Measurements from ENCODE around the gene EAF2. TPM values are rescaled to one million over a fixed set of nuclear protein-coding genes. Genes with fewer than 3 reads are reported as not detected.

Gene EAF2
- total and polyA plus RNA-seq, 2 of the 13 experiments (the other 11 are each of a cell fraction or from before 2014, with no cell fraction given) = 4.0 to 14.6 TPM

DNA sequence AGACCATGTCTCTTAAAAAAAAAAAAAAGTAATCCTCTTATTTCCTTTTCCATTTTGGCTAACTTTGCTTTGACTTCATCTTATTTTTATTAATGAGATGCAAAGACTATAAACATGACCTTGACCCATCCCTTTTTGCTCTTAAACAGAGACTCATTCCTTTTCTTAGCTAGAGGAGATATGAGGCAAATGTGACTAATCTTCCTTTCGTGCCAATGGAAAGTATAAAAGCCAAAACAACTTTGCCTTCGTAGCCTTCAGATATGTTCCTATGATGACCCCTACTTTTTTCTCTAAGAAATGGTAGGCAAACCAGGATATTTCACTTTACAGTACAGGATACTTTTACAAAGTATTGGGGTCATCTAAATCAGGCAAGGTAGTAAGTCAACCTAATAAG, 48.5 kb upstream of the EAF2 start (continued):
- TF ChIP-seq, protein P1, sequence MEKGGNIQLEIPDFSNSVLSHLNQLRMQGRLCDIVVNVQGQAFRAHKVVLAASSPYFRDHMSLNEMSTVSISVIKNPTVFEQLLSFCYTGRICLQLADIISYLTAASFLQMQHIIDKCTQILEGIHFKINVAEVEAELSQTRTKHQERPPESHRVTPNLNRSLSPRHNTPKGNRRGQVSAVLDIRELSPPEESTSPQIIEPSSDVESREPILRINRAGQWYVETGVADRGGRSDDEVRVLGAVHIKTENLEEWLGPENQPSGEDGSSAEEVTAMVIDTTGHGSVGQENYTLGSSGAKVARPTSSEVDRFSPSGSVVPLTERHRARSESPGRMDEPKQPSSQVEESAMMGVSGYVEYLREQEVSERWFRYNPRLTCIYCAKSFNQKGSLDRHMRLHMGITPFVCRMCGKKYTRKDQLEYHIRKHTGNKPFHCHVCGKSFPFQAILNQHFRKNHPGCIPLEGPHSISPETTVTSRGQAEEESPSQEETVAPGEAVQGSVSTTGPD (CRISPR knock-in tag; IDR thresholded peaks at IDR 0.05) = no peak

DNA sequence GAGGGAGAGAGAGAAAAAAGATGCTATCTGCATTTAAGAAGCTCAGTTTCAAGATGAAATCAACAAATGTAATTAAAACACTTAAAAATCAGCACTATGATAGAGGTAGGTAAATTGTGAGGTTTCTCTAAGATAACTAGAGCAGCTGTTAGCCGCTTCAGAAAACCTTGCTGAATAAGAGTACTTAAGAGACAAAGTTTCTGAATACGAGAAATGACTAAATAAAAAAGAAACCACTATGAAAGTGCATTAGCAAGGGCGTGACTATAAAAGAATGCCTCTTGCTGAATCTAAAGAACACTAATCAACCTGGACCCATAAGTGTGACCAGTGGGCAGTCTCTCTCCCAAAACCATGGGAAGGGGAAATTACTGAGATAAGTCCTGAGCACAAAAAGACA, 41.9 kb upstream of the EAF2 start:
- no peak overlapping the region for H2AFZ ChIP-seq (ENCODE audit: low read length)
- no peaks in the 10 kb centered on the region; a peak in 1 of 5 replicates for H3K27me3 ChIP-seq (ENCODE audit: control insufficient read depth in 1 of 2, insufficient read depth in 2 of 2, low read length in 2 of 2)
- H4K20me1 ChIP-seq (ENCODE audit: insufficient read depth, low read length) = no peaks in the 10 kb centered on the region
- H3K27ac ChIP-seq (ENCODE audit: extremely low read length, insufficient read depth, low read length) = no peak overlapping the region
- in situ Hi-C loops (cut with HindIII; ENCODE audit: extremely low pct_ligation_motif_present, low pct_unique_long_range_greater_than_20kb) (no loop called here), intact Hi-C loops (cut with micrococcal nuclease; ENCODE audit: unreplicated experiment) (no loop called here)
- DNase-seq (ENCODE audit: low spot score) (no peak), ATAC-seq (no peak), FAIRE-seq (no peak)
- ChIA-PET CTCF (ENCODE audit: low intra/inter-chr PET ratio, low total read pairs) (no interaction called here), POLR2A (no interaction called here)
- H3K79me2 ChIP-seq (ENCODE audit: insufficient read depth, low read length) = no peaks in the 10 kb centered on the region
- TF ChIP-seq, protein P2, sequence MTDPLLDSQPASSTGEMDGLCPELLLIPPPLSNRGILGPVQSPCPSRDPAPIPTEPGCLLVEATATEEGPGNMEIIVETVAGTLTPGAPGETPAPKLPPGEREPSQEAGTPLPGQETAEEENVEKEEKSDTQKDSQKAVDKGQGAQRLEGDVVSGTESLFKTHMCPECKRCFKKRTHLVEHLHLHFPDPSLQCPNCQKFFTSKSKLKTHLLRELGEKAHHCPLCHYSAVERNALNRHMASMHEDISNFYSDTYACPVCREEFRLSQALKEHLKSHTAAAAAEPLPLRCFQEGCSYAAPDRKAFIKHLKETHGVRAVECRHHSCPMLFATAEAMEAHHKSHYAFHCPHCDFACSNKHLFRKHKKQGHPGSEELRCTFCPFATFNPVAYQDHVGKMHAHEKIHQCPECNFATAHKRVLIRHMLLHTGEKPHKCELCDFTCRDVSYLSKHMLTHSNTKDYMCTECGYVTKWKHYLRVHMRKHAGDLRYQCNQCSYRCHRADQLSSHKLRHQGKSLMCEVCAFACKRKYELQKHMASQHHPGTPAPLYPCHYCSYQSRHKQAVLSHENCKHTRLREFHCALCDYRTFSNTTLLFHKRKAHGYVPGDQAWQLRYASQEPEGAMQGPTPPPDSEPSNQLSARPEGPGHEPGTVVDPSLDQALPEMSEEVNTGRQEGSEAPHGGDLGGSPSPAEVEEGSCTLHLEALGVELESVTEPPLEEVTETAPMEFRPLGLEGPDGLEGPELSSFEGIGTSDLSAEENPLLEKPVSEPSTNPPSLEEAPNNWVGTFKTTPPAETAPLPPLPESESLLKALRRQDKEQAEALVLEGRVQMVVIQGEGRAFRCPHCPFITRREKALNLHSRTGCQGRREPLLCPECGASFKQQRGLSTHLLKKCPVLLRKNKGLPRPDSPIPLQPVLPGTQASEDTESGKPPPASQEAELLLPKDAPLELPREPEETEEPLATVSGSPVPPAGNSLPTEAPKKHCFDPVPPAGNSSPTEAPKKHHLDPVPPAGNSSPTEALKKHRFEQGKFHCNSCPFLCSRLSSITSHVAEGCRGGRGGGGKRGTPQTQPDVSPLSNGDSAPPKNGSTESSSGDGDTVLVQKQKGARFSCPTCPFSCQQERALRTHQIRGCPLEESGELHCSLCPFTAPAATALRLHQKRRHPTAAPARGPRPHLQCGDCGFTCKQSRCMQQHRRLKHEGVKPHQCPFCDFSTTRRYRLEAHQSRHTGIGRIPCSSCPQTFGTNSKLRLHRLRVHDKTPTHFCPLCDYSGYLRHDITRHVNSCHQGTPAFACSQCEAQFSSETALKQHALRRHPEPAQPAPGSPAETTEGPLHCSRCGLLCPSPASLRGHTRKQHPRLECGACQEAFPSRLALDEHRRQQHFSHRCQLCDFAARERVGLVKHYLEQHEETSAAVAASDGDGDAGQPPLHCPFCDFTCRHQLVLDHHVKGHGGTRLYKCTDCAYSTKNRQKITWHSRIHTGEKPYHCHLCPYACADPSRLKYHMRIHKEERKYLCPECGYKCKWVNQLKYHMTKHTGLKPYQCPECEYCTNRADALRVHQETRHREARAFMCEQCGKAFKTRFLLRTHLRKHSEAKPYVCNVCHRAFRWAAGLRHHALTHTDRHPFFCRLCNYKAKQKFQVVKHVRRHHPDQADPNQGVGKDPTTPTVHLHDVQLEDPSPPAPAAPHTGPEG (CRISPR knock-in tag; IDR thresholded peaks at IDR 0.05) = no peak
- TF ChIP-seq YEATS2 (CRISPR knock-in tag; IDR thresholded peaks at IDR 0.05; ENCODE audit: borderline replicate concordance) (no peak), SOX5 (CRISPR knock-in tag; IDR thresholded peaks at IDR 0.05; ENCODE audit: borderline replicate concordance) (no peak), ZNF30 (CRISPR knock-in tag; IDR thresholded peaks at IDR 0.05) (no peak), NFIC (IDR thresholded peaks at IDR 0.05; ENCODE audit: low read length) (no peak), ZNF3 (CRISPR knock-in tag; IDR thresholded peaks at IDR 0.05) (no peak), FOXO1 (CRISPR knock-in tag; IDR thresholded peaks at IDR 0.05) (no peak), GFI1 (CRISPR knock-in tag; IDR thresholded peaks at IDR 0.05; ENCODE audit: borderline replicate concordance) (no peak), ZNF501 (CRISPR knock-in tag; IDR thresholded peaks at IDR 0.05) (no peak)
- TF ChIP-seq, protein P3, sequence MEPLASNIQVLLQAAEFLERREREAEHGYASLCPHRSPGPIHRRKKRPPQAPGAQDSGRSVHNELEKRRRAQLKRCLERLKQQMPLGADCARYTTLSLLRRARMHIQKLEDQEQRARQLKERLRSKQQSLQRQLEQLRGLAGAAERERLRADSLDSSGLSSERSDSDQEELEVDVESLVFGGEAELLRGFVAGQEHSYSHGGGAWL (CRISPR knock-in tag; IDR thresholded peaks at IDR 0.05) = no peak
- TF ChIP-seq, protein P4, sequence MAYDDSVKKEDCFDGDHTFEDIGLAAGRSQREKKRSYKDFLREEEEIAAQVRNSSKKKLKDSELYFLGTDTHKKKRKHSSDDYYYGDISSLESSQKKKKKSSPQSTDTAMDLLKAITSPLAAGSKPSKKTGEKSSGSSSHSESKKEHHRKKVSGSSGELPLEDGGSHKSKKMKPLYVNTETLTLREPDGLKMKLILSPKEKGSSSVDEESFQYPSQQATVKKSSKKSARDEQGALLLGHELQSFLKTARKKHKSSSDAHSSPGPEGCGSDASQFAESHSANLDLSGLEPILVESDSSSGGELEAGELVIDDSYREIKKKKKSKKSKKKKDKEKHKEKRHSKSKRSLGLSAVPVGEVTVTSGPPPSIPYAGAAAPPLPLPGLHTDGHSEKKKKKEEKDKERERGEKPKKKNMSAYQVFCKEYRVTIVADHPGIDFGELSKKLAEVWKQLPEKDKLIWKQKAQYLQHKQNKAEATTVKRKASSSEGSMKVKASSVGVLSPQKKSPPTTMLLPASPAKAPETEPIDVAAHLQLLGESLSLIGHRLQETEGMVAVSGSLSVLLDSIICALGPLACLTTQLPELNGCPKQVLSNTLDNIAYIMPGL (CRISPR knock-in tag; IDR thresholded peaks at IDR 0.05; ENCODE audit: borderline replicate concordance in 1 of 2, low read depth in 1 of 2) = no peak
- no peak overlapping the region for H3K9ac ChIP-seq (ENCODE audit: insufficient read depth, low read depth, low read length)
- no TSS peak for BruUV-seq (replicated peaks)
- H3K4me2 ChIP-seq (ENCODE audit: low read depth, low read length) = no peak overlapping the region
- H3K4me3 ChIP-seq (replicated peaks in 1 of 3; ENCODE audit: insufficient read depth in 1 of 3, low read depth in 2 of 3, low read length in 3 of 3) = no peak overlapping the region
- H3K4me1 ChIP-seq (ENCODE audit: insufficient read depth, low read length) = no peaks in the 10 kb centered on the region
- WGBS (ENCODE audit: low lambda C conversion rate) = 98% methylated on average over 3 of the region's 3 CpGs
- peaks cover 2 to 34% of the 10 kb centered on the region in 2 experiments; a peak in 3 of 5 replicates for H3K36me3 ChIP-seq (replicated peaks in 1 of 2; ENCODE audit: control insufficient read depth in 1 of 2, insufficient read depth in 2 of 2, low read length in 2 of 2)
- H3K9me3 ChIP-seq (ENCODE audit: low read length) = no peaks in the 10 kb centered on the region

Measured in HepG2 (cell line).